Erythroblast (primary cell): ENCODE measurements around the gene SNRNP70.

Experiments used
- DNase-seq, 2 experiments: peaks; one replicate each; lab custom pipeline; 2025; lab: John Stamatoyannopoulos, UW
- GATA1 ChIP-seq: IDR thresholded peaks from 2 replicates; pipeline ENCODE4 v1.6.1; 2011; ENCODE audit warnings: low read depth, mild to moderate bottlenecking, control low read depth, low read length, moderate library complexity
- POLR2A ChIP-seq: IDR thresholded peaks from 2 replicates; pipeline ENCODE4 v1.6.1; 2011; ENCODE audit warnings: mild to moderate bottlenecking, low read length

SNRNP70 gene

GRCh38 chr19:49148784-49149651, 63.8 kb downstream of the SNRNP70 start:
- DNase-seq = peak; percentile 97 to 99
- TF ChIP-seq GATA1 (no peak), POLR2A (no peak)

GRCh38 chr19:49149652-49150105, 64.4 kb downstream of the SNRNP70 start:
- DNase-seq = peak; percentile 84 to 85

GRCh38 chr19:49150106-49150943, 65.1 kb downstream of the SNRNP70 start:
- DNase-seq = peak; percentile 88
- TF ChIP-seq GATA1 = no peak
- peak; percentile 20 for TF ChIP-seq POLR2A

More at GRCh38 chr19:49149652-49150105, 64.4 kb downstream of the SNRNP70 start:
- TF ChIP-seq POLR2A = no peak
- no peak for TF ChIP-seq GATA1

GRCh38 chr19:49150944-49151243, 65.6 kb downstream of the SNRNP70 start:
- DNase-seq = no peak
- TF ChIP-seq GATA1 (no peak), POLR2A (no peak)

- no peak for TF ChIP-seq POLR2A
- TF ChIP-seq GATA1 = no peak
- peak in 1 of 2 experiments; percentile 71 for DNase-seq
These were observed 66.2 kb downstream of the SNRNP70 start for GRCh38 chr19:49151267-49152118.

- DNase-seq = no peak
- TF ChIP-seq POLR2A (no peak), GATA1 (no peak)
These were observed 66.9 kb downstream of the SNRNP70 start for GRCh38 chr19:49152119-49152550.

GRCh38 chr19:49153167-49153809, 68.0 kb downstream of the SNRNP70 start:
- DNase-seq = no peak
- TF ChIP-seq POLR2A (no peak), GATA1 (no peak)

- DNase-seq = no peak
- no peak for TF ChIP-seq GATA1
- TF ChIP-seq POLR2A = no peak
These were observed 69.0 kb downstream of the SNRNP70 start for GRCh38 chr19:49154279-49154678.

- TF ChIP-seq POLR2A = no peak
- no peak for TF ChIP-seq GATA1
- DNase-seq = no peak
These were observed 70.0 kb downstream of the SNRNP70 start, which contains the start of gene HRC for GRCh38 chr19:49155005-49155819. Gene HRC, minus strand, starts transcription at chr19:49155396. Its CDS starts 159 bp downstream, at chr19:49155237.

GRCh38 chr19:49155820-49156346, 70.6 kb downstream of the SNRNP70 start:
- DNase-seq = no peak
- TF ChIP-seq POLR2A = no peak
- no peak for TF ChIP-seq GATA1

GRCh38 chr19:49157445-49158224, 72.4 kb downstream of the SNRNP70 start, which contains the start of gene TRPM4:
Gene TRPM4, plus strand, starts transcription at chr19:49157792. Its CDS starts 75 bp downstream, at chr19:49157867.
- peak; percentile 80 to 86 for DNase-seq
- TF ChIP-seq GATA1 (no peak), POLR2A (no peak)
